Astrocyte of the spinal cord (primary cell): Measurements from ENCODE around the gene KCNJ1.

Experiments
- DNase-seq: peaks from one replicate; pipeline ENCODE4 v3.0.0; 2011; ENCODE audit warnings: low read depth, low spot score
- H3K4me3 ChIP-seq: 2 replicates; pipeline ENCODE4 v1.5.1; 2011; ENCODE audit warnings: low read depth, mild to moderate bottlenecking, low read length, moderate library complexity
- CTCF ChIP-seq: IDR thresholded peaks from 2 replicates; pipeline ENCODE4 v1.5.1; 2012; ENCODE audit warnings: low read depth, mild to moderate bottlenecking, low read length, inconsistent platforms
- in situ Hi-C: cut with HindIII; loops from 2 replicates; pipeline ENCODE4 v1.10.0; 2017; ENCODE audit warnings: low sequenced_read_pairs

KCNJ1 gene

GRCh38 chr11:128845334-128845780 lies 21.7 kb downstream of the KCNJ1 start:
- in situ Hi-C loops: loop anchor here (25.0 kb wide), 1 partner anchor 683 kb away; no protein-coding TSS in a partner anchor
- no peak overlapping the region for H3K4me3 ChIP-seq
- no peak for TF ChIP-seq CTCF
- no peak for DNase-seq

DNA sequence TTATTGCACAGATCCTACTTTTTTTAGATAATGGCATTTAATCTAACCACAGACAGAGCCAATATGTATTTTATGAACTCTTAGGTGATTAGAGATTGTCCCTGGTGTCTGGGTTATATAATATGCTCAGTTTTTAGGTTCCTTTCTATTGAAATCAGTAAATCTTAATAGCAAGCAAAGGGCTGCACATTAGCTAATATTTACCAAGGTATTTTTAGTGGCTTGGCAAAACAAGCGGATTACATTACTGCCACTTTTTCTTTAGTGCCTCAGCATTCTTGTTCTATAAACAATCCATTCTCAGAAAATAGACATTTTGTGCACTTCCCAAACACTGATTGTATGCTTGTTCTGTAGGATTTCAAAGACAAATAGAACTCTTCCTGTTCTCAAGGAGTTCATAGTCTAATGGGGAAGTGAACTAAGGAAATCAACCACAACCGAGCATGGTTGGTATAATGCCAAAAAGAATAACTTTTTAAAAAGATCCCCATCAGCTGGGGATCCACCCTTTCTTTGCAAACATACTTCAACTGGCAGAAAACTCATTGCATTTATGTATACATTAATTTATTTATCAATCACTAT lies 23.8 kb downstream of the KCNJ1 start:
- no peak overlapping the region for H3K4me3 ChIP-seq
- no peak for DNase-seq
- no peak for TF ChIP-seq CTCF
- in situ Hi-C loops: loop anchor here (25.0 kb wide), 1 partner anchor 681 kb away; no protein-coding TSS in a partner anchor

- H3K4me3 ChIP-seq: no peak overlapping the region
- no peak for DNase-seq
- TF ChIP-seq CTCF: no peak
- in situ Hi-C loops: loop anchor here (25.0 kb wide), 1 partner anchor 679 kb away; no protein-coding TSS in a partner anchor
Measured at GRCh38 chr11:128841461-128842072, 25.5 kb downstream of the KCNJ1 start.

DNA sequence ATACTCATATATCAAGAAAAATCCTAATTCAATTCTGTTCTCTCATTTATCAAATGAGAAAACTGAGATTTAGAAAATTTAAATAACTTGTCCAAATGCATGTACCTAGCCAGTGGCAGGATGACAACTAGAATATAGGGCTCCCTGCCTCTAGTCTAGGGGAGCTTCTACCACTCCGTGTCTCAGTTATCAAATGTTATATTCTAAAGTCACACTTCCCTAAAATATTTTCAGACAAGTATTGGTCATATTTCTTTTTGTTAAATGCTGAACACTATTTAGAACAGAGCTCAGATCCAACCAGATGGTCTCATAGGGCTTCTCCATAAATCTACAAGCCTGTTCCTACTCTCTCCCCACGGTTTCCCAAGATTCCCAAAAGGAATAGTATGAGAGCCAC lies 26.3 kb downstream of the KCNJ1 start:
- no peak overlapping the region for H3K4me3 ChIP-seq
- no peak for TF ChIP-seq CTCF
- DNase-seq: no peak
- in situ Hi-C loops: loop anchor here (25.0 kb wide), 1 partner anchor 678 kb away; no protein-coding TSS in a partner anchor

- TF ChIP-seq CTCF: no peak
- no peak for DNase-seq
- in situ Hi-C loops: loop anchor here (25.0 kb wide), 1 partner anchor 678 kb away; no protein-coding TSS in a partner anchor
- no peak overlapping the region for H3K4me3 ChIP-seq
Measured at GRCh38 chr11:128840137-128840536, 27.0 kb downstream of the KCNJ1 start.

DNA sequence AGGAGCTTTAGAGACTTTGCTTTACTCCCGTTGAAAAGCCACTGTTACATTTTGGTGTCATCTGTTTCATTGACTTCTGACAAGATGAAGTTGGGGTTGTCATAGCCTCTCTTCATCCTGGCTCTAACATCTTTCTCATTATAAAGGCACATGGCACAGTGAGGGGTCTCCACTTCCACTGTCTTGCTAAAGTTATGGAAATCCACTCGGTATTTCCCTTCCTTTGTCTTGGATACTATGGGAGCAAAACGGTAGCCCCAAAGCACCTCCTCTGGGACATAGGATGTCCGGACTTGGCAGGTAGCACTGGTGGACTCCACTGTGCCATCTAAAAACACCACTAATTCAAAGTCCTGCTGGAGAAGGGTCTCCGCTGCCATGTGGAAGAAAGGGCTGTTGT lies 28.0 kb downstream of the KCNJ1 start:
- DNase-seq: no peak
- in situ Hi-C loops: loop anchor here (25.0 kb wide), 1 partner anchor 677 kb away; no protein-coding TSS in a partner anchor
- H3K4me3 ChIP-seq: no peak overlapping the region
- no peak for TF ChIP-seq CTCF
